ENCODE measurements around the gene DISP3.

DISP3 gene

GRCh38 chr1:11500881-11501280 lies 21.9 kb downstream of the DISP3 start:
- H3K4me1 ChIP-seq (ENCODE audit: control insufficient read depth, insufficient read depth, low read length): peaks cover 25% of the 10 kb centered on the region
- no peak overlapping the region for H3K4me3 ChIP-seq (ENCODE audit: low read depth, low read length)
- peaks cover 13% of the 10 kb centered on the region for H3K9me3 ChIP-seq (ENCODE audit: control insufficient read depth, insufficient read depth, low read length)
- no peak overlapping the region for H3K9ac ChIP-seq (ENCODE audit: low read depth, low read length)
- H3K27me3 ChIP-seq (ENCODE audit: control insufficient read depth, insufficient read depth, low read length): no peaks in the 10 kb centered on the region
- H3K27ac ChIP-seq (ENCODE audit: low read depth, low read length): no peak overlapping the region
- peaks cover 20% of the 10 kb centered on the region for H3K36me3 ChIP-seq (ENCODE audit: control insufficient read depth, insufficient read depth, low read length)

GRCh38 chr1:11501491-11501897 lies 22.5 kb downstream of the DISP3 start:
- H3K9me3 ChIP-seq (ENCODE audit: control insufficient read depth, insufficient read depth, low read length): peaks cover 19% of the 10 kb centered on the region
- H3K27me3 ChIP-seq (ENCODE audit: control insufficient read depth, insufficient read depth, low read length): no peaks in the 10 kb centered on the region

GRCh38 chr1:11501906-11502485 lies 23.0 kb downstream of the DISP3 start:
- Histone ChIP-seq H3K9ac (ENCODE audit: low read depth, low read length) (no peak overlapping the region), H3K4me3 (ENCODE audit: low read depth, low read length) (no peak overlapping the region), H3K27ac (ENCODE audit: low read depth, low read length) (no peak overlapping the region), H3K27me3 (ENCODE audit: control insufficient read depth, insufficient read depth, low read length) (no peaks in the 10 kb centered on the region), H3K4me1 (ENCODE audit: control insufficient read depth, insufficient read depth, low read length) (peaks cover 25% of the 10 kb centered on the region), H3K36me3 (ENCODE audit: control insufficient read depth, insufficient read depth, low read length) (peaks cover 24% of the 10 kb centered on the region), H3K9me3 (ENCODE audit: control insufficient read depth, insufficient read depth, low read length) (peaks cover 22% of the 10 kb centered on the region)

More at GRCh38 chr1:11501491-11501897, 22.5 kb downstream of the DISP3 start:
- H3K27ac ChIP-seq (ENCODE audit: low read depth, low read length): no peak overlapping the region
- H3K4me3 ChIP-seq (ENCODE audit: low read depth, low read length): no peak overlapping the region
- H3K36me3 ChIP-seq (ENCODE audit: control insufficient read depth, insufficient read depth, low read length): peaks cover 20% of the 10 kb centered on the region
- peaks cover 25% of the 10 kb centered on the region for H3K4me1 ChIP-seq (ENCODE audit: control insufficient read depth, insufficient read depth, low read length)
- no peak overlapping the region for H3K9ac ChIP-seq (ENCODE audit: low read depth, low read length)

- Histone ChIP-seq H3K9me3 (ENCODE audit: control insufficient read depth, insufficient read depth, low read length) (peaks cover 22% of the 10 kb centered on the region), H3K4me1 (ENCODE audit: control insufficient read depth, insufficient read depth, low read length) (peaks cover 25% of the 10 kb centered on the region), H3K36me3 (ENCODE audit: control insufficient read depth, insufficient read depth, low read length) (peaks cover 24% of the 10 kb centered on the region), H3K27me3 (ENCODE audit: control insufficient read depth, insufficient read depth, low read length) (no peaks in the 10 kb centered on the region), H3K4me3 (ENCODE audit: low read depth, low read length) (no peak overlapping the region), H3K27ac (ENCODE audit: low read depth, low read length) (no peak overlapping the region), H3K9ac (ENCODE audit: low read depth, low read length) (no peak overlapping the region)
Observed at GRCh38 chr1:11502516-11502915, 23.6 kb downstream of the DISP3 start.

GRCh38 chr1:11504599-11504998 lies 25.6 kb downstream of the DISP3 start:
- Histone ChIP-seq H3K27me3 (ENCODE audit: control insufficient read depth, insufficient read depth, low read length) (no peaks in the 10 kb centered on the region), H3K9ac (ENCODE audit: low read depth, low read length) (no peak overlapping the region), H3K27ac (ENCODE audit: low read depth, low read length) (no peak overlapping the region), H3K9me3 (ENCODE audit: control insufficient read depth, insufficient read depth, low read length) (peaks cover 25% of the 10 kb centered on the region), H3K4me1 (ENCODE audit: control insufficient read depth, insufficient read depth, low read length) (peaks cover 11% of the 10 kb centered on the region), H3K4me3 (ENCODE audit: low read depth, low read length) (no peak overlapping the region), H3K36me3 (ENCODE audit: control insufficient read depth, insufficient read depth, low read length) (peaks cover 24% of the 10 kb centered on the region)

- H3K36me3 ChIP-seq (ENCODE audit: control insufficient read depth, insufficient read depth, low read length): peaks cover 24% of the 10 kb centered on the region
- no peak overlapping the region for H3K9ac ChIP-seq (ENCODE audit: low read depth, low read length)
- H3K27ac ChIP-seq (ENCODE audit: low read depth, low read length): no peak overlapping the region
- peaks cover 25% of the 10 kb centered on the region for H3K9me3 ChIP-seq (ENCODE audit: control insufficient read depth, insufficient read depth, low read length)
- H3K4me3 ChIP-seq (ENCODE audit: low read depth, low read length): no peak overlapping the region
- no peaks in the 10 kb centered on the region for H3K4me1 ChIP-seq (ENCODE audit: control insufficient read depth, insufficient read depth, low read length)
- H3K27me3 ChIP-seq (ENCODE audit: control insufficient read depth, insufficient read depth, low read length): no peaks in the 10 kb centered on the region
Observed at GRCh38 chr1:11505591-11506538, 26.9 kb downstream of the DISP3 start.

GRCh38 chr1:11507309-11507708 lies 28.4 kb downstream of the DISP3 start:
- Histone ChIP-seq H3K9me3 (ENCODE audit: control insufficient read depth, insufficient read depth, low read length) (peaks cover 25% of the 10 kb centered on the region), H3K4me3 (ENCODE audit: low read depth, low read length) (no peak overlapping the region), H3K27ac (ENCODE audit: low read depth, low read length) (no peak overlapping the region), H3K4me1 (ENCODE audit: control insufficient read depth, insufficient read depth, low read length) (no peaks in the 10 kb centered on the region), H3K36me3 (ENCODE audit: control insufficient read depth, insufficient read depth, low read length) (peaks cover 24% of the 10 kb centered on the region), H3K9ac (ENCODE audit: low read depth, low read length) (no peak overlapping the region), H3K27me3 (ENCODE audit: control insufficient read depth, insufficient read depth, low read length) (no peaks in the 10 kb centered on the region)

- Histone ChIP-seq H3K4me3 (ENCODE audit: low read depth, low read length) (no peak overlapping the region), H3K4me1 (ENCODE audit: control insufficient read depth, insufficient read depth, low read length) (no peaks in the 10 kb centered on the region), H3K9ac (ENCODE audit: low read depth, low read length) (no peak overlapping the region), H3K9me3 (ENCODE audit: control insufficient read depth, insufficient read depth, low read length) (0 out of 2 replicates have a peak, but pooled peaks cover under 1% of the 10 kb centered on the region), H3K27me3 (ENCODE audit: control insufficient read depth, insufficient read depth, low read length) (no peaks in the 10 kb centered on the region), H3K27ac (ENCODE audit: low read depth, low read length) (no peak overlapping the region), H3K36me3 (ENCODE audit: control insufficient read depth, insufficient read depth, low read length) (0 out of 2 replicates have a peak, but pooled peaks cover 2% of the 10 kb centered on the region)
Observed at GRCh38 chr1:11513681-11514080, 34.7 kb downstream of the DISP3 start.

GRCh38 chr1:11514366-11514765 lies 35.4 kb downstream of the DISP3 start:
- Histone ChIP-seq H3K4me3 (ENCODE audit: low read depth, low read length) (no peak overlapping the region), H3K9me3 (ENCODE audit: control insufficient read depth, insufficient read depth, low read length) (no peaks in the 10 kb centered on the region), H3K9ac (ENCODE audit: low read depth, low read length) (no peak overlapping the region), H3K4me1 (ENCODE audit: control insufficient read depth, insufficient read depth, low read length) (no peaks in the 10 kb centered on the region), H3K27ac (ENCODE audit: low read depth, low read length) (no peak overlapping the region), H3K36me3 (ENCODE audit: control insufficient read depth, insufficient read depth, low read length) (0 out of 2 replicates have a peak, but pooled peaks cover 4% of the 10 kb centered on the region), H3K27me3 (ENCODE audit: control insufficient read depth, insufficient read depth, low read length) (no peaks in the 10 kb centered on the region)

GRCh38 chr1:11515368-11516300 lies 36.7 kb downstream of the DISP3 start:
- Histone ChIP-seq H3K4me3 (ENCODE audit: low read depth, low read length) (no peak overlapping the region), H3K36me3 (ENCODE audit: control insufficient read depth, insufficient read depth, low read length) (0 out of 2 replicates have a peak, but pooled peaks cover 14% of the 10 kb centered on the region), H3K27ac (ENCODE audit: low read depth, low read length) (no peak overlapping the region), H3K9me3 (ENCODE audit: control insufficient read depth, insufficient read depth, low read length) (no peaks in the 10 kb centered on the region), H3K27me3 (ENCODE audit: control insufficient read depth, insufficient read depth, low read length) (no peaks in the 10 kb centered on the region), H3K9ac (ENCODE audit: low read depth, low read length) (no peak overlapping the region), H3K4me1 (ENCODE audit: control insufficient read depth, insufficient read depth, low read length) (no peaks in the 10 kb centered on the region)

All from HUES48 (cell line).